Lower lobe of right lung (tissue), 2 donors: ENCODE measurements around the gene OVCA2. TPM values are rescaled to one million over a fixed set of nuclear protein-coding genes. Genes with fewer than 3 reads are reported as not detected.

Source experiments
- ATAC-seq, 2 donors: fragments of 200-7000 bp; cut with Tn5 transposase; one replicate each; pipeline ENCODE4 v1.9.1; 2020 to 2022; ENCODE audit warnings: mild to moderate bottlenecking in 2 of 2, moderate library complexity in 2 of 2
- DNase-seq: peaks from one replicate; pipeline ENCODE4 v3.0.0-alpha.2; 2020
- H3K27ac ChIP-seq: fragments of 200-600 bp; one replicate; pipeline ENCODE4 v1.8.0; 2022
- H3K27me3 ChIP-seq: fragments of 200-600 bp; one replicate; pipeline ENCODE4 v1.8.0; 2022; ENCODE audit warnings: low read depth
- H3K36me3 ChIP-seq: fragments of 200-600 bp; one replicate; pipeline ENCODE4 v1.8.0; 2022; ENCODE audit warnings: mild to moderate bottlenecking
- H3K4me1 ChIP-seq: fragments of 200-600 bp; one replicate; pipeline ENCODE4 v1.8.0; 2022
- H3K4me3 ChIP-seq: fragments of 200-600 bp; one replicate; pipeline ENCODE4 v1.8.0; 2022; ENCODE audit warnings: mild to moderate bottlenecking
- H3K9me3 ChIP-seq: fragments of 200-600 bp; one replicate; pipeline ENCODE4 v1.8.0; 2022
- CTCF ChIP-seq: fragments of 200-600 bp; IDR thresholded peaks from one replicate; pipeline ENCODE4 v1.8.0; 2022; ENCODE audit warnings: antibody characterized with exemption, mild to moderate bottlenecking
- intact Hi-C: fragments of 100-400 bp; cut with DNase I; formaldehyde crosslinking; loops from one replicate; pipeline ENCODE4 v1.11.0; 2022
- microRNA-seq: library from miRNA; unstranded; fragments of <30 nt; microRNA quantifications from one replicate; pipeline ENCODE4 v1.2.0, GENCODE V29; 2020; ENCODE audit warnings: borderline number of aligned reads
- total RNA-seq: library from RNA; stranded (reverse); fragmentation: NEBNext Ultra II Directional; extraction: Animal tissue kit (Norgen Biotek cat#: 25700); gene quantifications from one replicate; pipeline ENCODE4 v1.2.1, GENCODE V29; 2021
- donor health status: DM: no; HTN: yes; CAD: no; lungs with severe emphysema.

OVCA2 gene
- total RNA-seq, 1 donor from 2014 or later, result 20.3 TPM

- no peak for TF ChIP-seq CTCF
- peaks cover 96% of the 10 kb centered on the region for H3K4me1 ChIP-seq
- no peak for ATAC-seq
Measured at GRCh38 chr17:2089021-2089422, 47.2 kb downstream of the OVCA2 start.

GRCh38 chr17:2090210-2090641 lies 48.4 kb downstream of the OVCA2 start:
- Histone ChIP-seq H3K27ac (peak overlapping the region; percentile 76), H3K27me3 (no peaks in the 10 kb centered on the region), H3K9me3 (no peaks in the 10 kb centered on the region), H3K36me3 (no peaks in the 10 kb centered on the region), H3K4me3 (peak overlapping the region; percentile 45), H3K4me1 (peaks cover 96% of the 10 kb centered on the region)
- intact Hi-C loops, result no loop called here
- ATAC-seq (no peak), DNase-seq (no peak)
- no peak for TF ChIP-seq CTCF

More at GRCh38 chr17:2089021-2089422, 47.2 kb downstream of the OVCA2 start:
- no peak for DNase-seq
- Histone ChIP-seq H3K9me3 (no peaks in the 10 kb centered on the region), H3K27ac (peak overlapping the region; percentile 76), H3K4me3 (peak overlapping the region; percentile 45), H3K36me3 (no peaks in the 10 kb centered on the region), H3K27me3 (no peaks in the 10 kb centered on the region)
- intact Hi-C loops, result no loop called here

DNA sequence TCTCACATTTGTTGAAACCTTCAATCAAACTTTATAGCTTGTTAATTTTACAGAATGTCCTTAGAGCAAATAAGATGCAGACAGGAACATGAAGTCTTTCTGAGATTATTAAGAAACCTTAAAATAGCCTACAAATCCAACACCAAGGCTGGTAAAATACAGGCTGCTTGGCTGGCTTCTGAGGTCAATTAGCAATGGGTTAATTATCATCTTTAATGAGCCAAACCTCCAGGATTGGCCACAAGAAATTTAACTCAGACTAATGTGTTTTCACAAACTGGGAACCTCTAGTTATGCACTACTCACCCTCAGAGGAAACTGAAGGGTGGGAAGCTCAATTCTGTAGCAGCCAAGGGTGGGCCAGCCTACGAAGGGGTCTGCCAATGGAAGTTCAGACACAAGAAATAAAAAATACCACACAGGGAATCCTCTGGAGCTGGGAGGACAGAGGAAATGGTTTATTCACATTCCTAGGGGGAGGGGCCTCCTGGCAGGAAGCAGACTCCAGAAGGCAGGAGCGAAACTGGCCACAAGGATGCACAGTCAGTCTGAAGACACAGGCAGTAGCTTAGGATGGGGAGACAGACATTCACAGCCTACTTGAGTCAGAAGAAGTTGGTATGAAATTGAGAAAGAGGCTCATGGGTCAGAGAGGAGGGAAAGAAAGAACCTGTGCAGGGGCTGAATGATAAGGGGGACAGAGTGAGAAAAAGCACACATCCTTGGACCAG lies 49.1 kb downstream of the OVCA2 start:
- intact Hi-C loops, result no loop called here
- Histone ChIP-seq H3K4me3 (no peak overlapping the region), H3K27me3 (no peaks in the 10 kb centered on the region), H3K4me1 (peaks cover 91% of the 10 kb centered on the region), H3K27ac (peak overlapping the region; percentile 76), H3K9me3 (no peaks in the 10 kb centered on the region), H3K36me3 (no peaks in the 10 kb centered on the region)
- no peak for ATAC-seq
- no peak for DNase-seq
- TF ChIP-seq CTCF, result peak; percentile 27

- Histone ChIP-seq H3K9me3 (no peaks in the 10 kb centered on the region), H3K27ac (peak overlapping the region; percentile 39), H3K4me3 (no peak overlapping the region), H3K27me3 (no peaks in the 10 kb centered on the region), H3K4me1 (peaks cover 78% of the 10 kb centered on the region), H3K36me3 (no peaks in the 10 kb centered on the region)
- no peak for ATAC-seq
- no peak for TF ChIP-seq CTCF
- intact Hi-C loops, result no loop called here
- no peak for DNase-seq
Measured at GRCh38 chr17:2092253-2092652, 50.4 kb downstream of the OVCA2 start.

Small RNA genes lying within 50 kb of the gene (microRNA-seq; reads per million reads assigned to microRNA genes)
- gene MIR132, result 372 reads per million, percentile 70 among the genes with 10 or more reads in this experiment
- gene MIR212, result 14.6 reads per million, percentile 23 among the genes with 10 or more reads in this experiment

Other genes starting within 250 kb of the OVCA2 start
- gene SMYD4, start 212.1 kb upstream of the OVCA2 start, total RNA-seq, result 21.9 TPM
- 67.1 TPM for gene RPA1, start 212.0 kb upstream of the OVCA2 start, total RNA-seq
- 5.8 TPM for gene RTN4RL1, start 16.7 kb upstream of the OVCA2 start, total RNA-seq
- gene DPH1, start 11.9 kb upstream of the OVCA2 start, total RNA-seq, result 38.0 TPM
- gene HIC1, start 13.1 kb downstream of the OVCA2 start, total RNA-seq, result 20.6 TPM